ENCODE data around the gene CFAP97D1. TPM values are rescaled to one million over a fixed set of nuclear protein-coding genes. Genes with fewer than 3 reads are reported as not detected.
A peak's percentile ranks its signal among the peaks of the same experiment; 100 is the strongest.

Gene CFAP97D1
- total RNA-seq, 1 experiment from 2014 or later = 0.18 TPM

DNA sequence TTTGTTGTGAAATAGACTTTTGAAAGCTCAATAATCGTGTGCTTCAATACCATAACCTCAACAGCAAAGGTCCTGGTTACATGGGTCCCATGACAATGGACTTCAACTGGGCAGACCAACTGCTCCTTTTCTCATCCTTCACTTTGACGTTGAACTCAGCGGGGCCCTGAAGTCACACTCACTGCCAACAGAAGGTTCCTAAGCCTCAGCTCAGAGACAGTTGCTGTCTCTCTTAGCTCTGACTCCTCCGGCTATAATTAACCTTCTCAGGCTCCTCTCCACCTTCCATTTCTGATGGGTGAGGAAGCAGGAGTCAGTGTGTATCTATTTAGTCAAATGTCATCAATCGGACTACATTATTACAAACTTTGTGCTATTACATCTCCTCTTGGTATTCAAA lies 28.9 kb downstream of the CFAP97D1 start:
- TF ChIP-seq, protein P1, sequence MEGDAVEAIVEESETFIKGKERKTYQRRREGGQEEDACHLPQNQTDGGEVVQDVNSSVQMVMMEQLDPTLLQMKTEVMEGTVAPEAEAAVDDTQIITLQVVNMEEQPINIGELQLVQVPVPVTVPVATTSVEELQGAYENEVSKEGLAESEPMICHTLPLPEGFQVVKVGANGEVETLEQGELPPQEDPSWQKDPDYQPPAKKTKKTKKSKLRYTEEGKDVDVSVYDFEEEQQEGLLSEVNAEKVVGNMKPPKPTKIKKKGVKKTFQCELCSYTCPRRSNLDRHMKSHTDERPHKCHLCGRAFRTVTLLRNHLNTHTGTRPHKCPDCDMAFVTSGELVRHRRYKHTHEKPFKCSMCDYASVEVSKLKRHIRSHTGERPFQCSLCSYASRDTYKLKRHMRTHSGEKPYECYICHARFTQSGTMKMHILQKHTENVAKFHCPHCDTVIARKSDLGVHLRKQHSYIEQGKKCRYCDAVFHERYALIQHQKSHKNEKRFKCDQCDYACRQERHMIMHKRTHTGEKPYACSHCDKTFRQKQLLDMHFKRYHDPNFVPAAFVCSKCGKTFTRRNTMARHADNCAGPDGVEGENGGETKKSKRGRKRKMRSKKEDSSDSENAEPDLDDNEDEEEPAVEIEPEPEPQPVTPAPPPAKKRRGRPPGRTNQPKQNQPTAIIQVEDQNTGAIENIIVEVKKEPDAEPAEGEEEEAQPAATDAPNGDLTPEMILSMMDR (IDR thresholded peaks at IDR 0.05; ENCODE audit: insufficient read depth in 1 of 2, low read depth in 1 of 2, low read length in 1 of 2, severe bottlenecking in 1 of 2, unreplicated experiment in 1 of 2) = no peak
- H3K4me1 Mint-ChIP-seq (ENCODE audit: low read depth, unreplicated experiment) = peaks cover under 1% of the 10 kb centered on the region
- no peak overlapping the region for H3K4me3 Mint-ChIP-seq (ENCODE audit: unreplicated experiment)
- H3K27ac Mint-ChIP-seq (ENCODE audit: unreplicated experiment) = no peak overlapping the region
- POLR2A ChIA-PET = interaction anchor here (0.7 kb wide), 1 partner anchor 31 kb away, joined by 10 read pairs; no protein-coding TSS in a partner anchor
- no peaks in the 10 kb centered on the region for H3K36me3 ChIP-seq (ENCODE audit: control insufficient read depth, insufficient read depth, low read length)
- DNase-seq = no peak
- BruUV-seq (replicated peaks) = no TSS peak
- intact Hi-C loops (cut with micrococcal nuclease; ENCODE audit: unreplicated experiment) = no loop called here
- H3K4me1 ChIP-seq = no peaks in the 10 kb centered on the region
- H3K27me3 ChIP-seq (replicated peaks; ENCODE audit: control insufficient read depth, insufficient read depth, low read length) = no peaks in the 10 kb centered on the region
- H3K9me3 Mint-ChIP-seq (ENCODE audit: unreplicated experiment) = no peaks in the 10 kb centered on the region
- no peaks in the 10 kb centered on the region for H3K36me3 Mint-ChIP-seq (ENCODE audit: insufficient read depth, unreplicated experiment)
- no peaks in the 10 kb centered on the region for H3K9me3 ChIP-seq
- no peaks in the 10 kb centered on the region for H3K27me3 Mint-ChIP-seq (ENCODE audit: insufficient read depth, unreplicated experiment)
- CTCF ChIA-PET = no interaction called here
- no peak overlapping the region for H3K4me3 ChIP-seq (ENCODE audit: low read depth, low read length)

DNA sequence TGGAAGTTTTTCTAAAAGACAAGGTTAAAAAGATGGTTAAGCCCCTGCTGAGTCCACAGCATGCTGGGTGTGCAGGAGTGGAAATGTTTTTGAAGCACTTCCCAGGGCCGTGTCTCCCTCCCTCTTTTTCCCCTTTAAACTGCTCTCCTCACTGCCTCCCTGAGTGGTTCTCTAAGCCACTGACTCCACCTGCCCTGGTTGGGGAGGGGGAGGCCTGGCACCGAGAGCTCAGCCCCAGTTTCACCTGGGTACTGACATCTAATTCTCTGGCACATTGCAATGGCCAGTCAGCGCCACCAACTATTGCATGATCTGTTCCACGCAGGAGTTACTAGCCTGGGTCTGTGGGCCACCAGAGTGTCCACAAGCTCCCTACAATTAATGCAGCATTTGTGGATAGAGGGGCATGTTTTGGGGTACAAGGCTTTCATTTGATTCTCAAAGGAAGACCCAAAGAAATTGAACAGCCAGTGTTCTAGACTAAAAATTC lies 30.0 kb downstream of the CFAP97D1 start:
- peaks cover 6% of the 10 kb centered on the region; the same call in 1 of the 2 replicates for H3K4me1 ChIP-seq
- Mint-ChIP-seq H3K36me3 (ENCODE audit: insufficient read depth, unreplicated experiment) (no peaks in the 10 kb centered on the region), H3K9me3 (ENCODE audit: unreplicated experiment) (no peaks in the 10 kb centered on the region), H3K27me3 (ENCODE audit: insufficient read depth, unreplicated experiment) (no peaks in the 10 kb centered on the region), H3K27ac (ENCODE audit: unreplicated experiment) (peak overlapping the region; percentile 35), H3K4me3 (ENCODE audit: unreplicated experiment) (no peak overlapping the region), H3K4me1 (ENCODE audit: low read depth, unreplicated experiment) (peaks cover 8% of the 10 kb centered on the region)
- intact Hi-C loops (cut with micrococcal nuclease; ENCODE audit: unreplicated experiment) = no loop called here
- H3K9me3 ChIP-seq = no peaks in the 10 kb centered on the region
- CTCF ChIA-PET = no interaction called here
- DNase-seq = no peak
- H3K4me3 ChIP-seq (ENCODE audit: low read depth, low read length) = no peak overlapping the region
- BruUV-seq (replicated peaks) = no TSS peak
- no peaks in the 10 kb centered on the region for H3K27me3 ChIP-seq (replicated peaks; ENCODE audit: control insufficient read depth, insufficient read depth, low read length)
- TF ChIP-seq, protein P1 (IDR thresholded peaks at IDR 0.05; ENCODE audit: insufficient read depth in 1 of 2, low read depth in 1 of 2, low read length in 1 of 2, severe bottlenecking in 1 of 2, unreplicated experiment in 1 of 2) = no peak
- no peaks in the 10 kb centered on the region for H3K36me3 ChIP-seq (ENCODE audit: control insufficient read depth, insufficient read depth, low read length)
- POLR2A ChIA-PET = no interaction called here

DNA sequence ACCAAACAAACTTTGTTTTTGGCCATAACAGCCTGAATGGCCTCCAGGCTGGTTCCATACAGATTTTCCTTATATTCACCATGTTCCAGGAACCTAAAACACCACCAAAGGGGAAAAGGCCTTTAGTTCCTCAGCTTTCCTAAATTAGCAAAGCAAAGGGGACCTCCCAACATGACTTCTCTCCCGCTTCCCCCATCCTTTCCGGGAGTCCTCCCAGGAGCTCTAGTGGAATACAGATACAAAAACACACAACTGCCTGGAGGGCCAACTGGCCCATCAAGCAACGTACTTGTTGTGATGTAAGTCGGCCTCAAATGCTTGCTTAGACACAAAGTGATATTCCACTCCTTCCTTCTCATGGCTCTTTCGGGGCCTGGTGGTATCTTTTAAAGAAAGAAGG lies 30.6 kb downstream of the CFAP97D1 start:
- H3K9me3 ChIP-seq = no peaks in the 10 kb centered on the region
- CTCF ChIA-PET = no interaction called here
- no peaks in the 10 kb centered on the region for H3K27me3 ChIP-seq (replicated peaks; ENCODE audit: control insufficient read depth, insufficient read depth, low read length)
- TF ChIP-seq, protein P1 (IDR thresholded peaks at IDR 0.05; ENCODE audit: insufficient read depth in 1 of 2, low read depth in 1 of 2, low read length in 1 of 2, severe bottlenecking in 1 of 2, unreplicated experiment in 1 of 2) = no peak
- BruUV-seq (replicated peaks) = no TSS peak
- H3K27me3 Mint-ChIP-seq (ENCODE audit: insufficient read depth, unreplicated experiment) = no peaks in the 10 kb centered on the region
- no peaks in the 10 kb centered on the region for H3K9me3 Mint-ChIP-seq (ENCODE audit: unreplicated experiment)
- H3K4me3 Mint-ChIP-seq (ENCODE audit: unreplicated experiment) = no peak overlapping the region
- no peaks in the 10 kb centered on the region for H3K36me3 ChIP-seq (ENCODE audit: control insufficient read depth, insufficient read depth, low read length)
- H3K4me3 ChIP-seq (ENCODE audit: low read depth, low read length) = no peak overlapping the region
- POLR2A ChIA-PET = no interaction called here
- peaks cover 8% of the 10 kb centered on the region for H3K4me1 Mint-ChIP-seq (ENCODE audit: low read depth, unreplicated experiment)
- H3K4me1 ChIP-seq = peaks cover 6% of the 10 kb centered on the region; the same call in 1 of the 2 replicates
- DNase-seq = no peak
- no peaks in the 10 kb centered on the region for H3K36me3 Mint-ChIP-seq (ENCODE audit: insufficient read depth, unreplicated experiment)
- intact Hi-C loops (cut with micrococcal nuclease; ENCODE audit: unreplicated experiment) = no loop called here
- no peak overlapping the region for H3K27ac Mint-ChIP-seq (ENCODE audit: unreplicated experiment)

All from Caco-2 (cell line).